H1 (cell line): ENCODE measurements around the gene ATP4A. TPM values are rescaled to one million over a fixed set of nuclear protein-coding genes. Genes with fewer than 3 reads are reported as not detected.
"Not testable (repeated sequence)": the region's sequence is repeated elsewhere in the genome, so short reads cannot be mapped to it uniquely, and the experiment has no call there.

ENCODE experiments used
- CTCF ChIA-PET: fragments of 300-600 bp; sonication (Branson Sonifier 250); formaldehyde crosslinking; loops from one replicate; lab custom pipeline; 2021; ENCODE audit not compliant: partially characterized antibody; lab: Charles Lee
- POLR2A ChIA-PET: fragments of 300-600 bp; sonication (Branson Sonifier 250); formaldehyde crosslinking; loops from one replicate; lab custom pipeline; 2021; ENCODE audit warnings: inconsistent platforms; ENCODE audit not compliant: partially characterized antibody; lab: Charles Lee
- DNase-seq, 2 experiments: peaks; one replicate each; pipeline versions ENCODE4 v3.0.0 to v3.0.0-alpha.2; 2010 to 2022; ENCODE audit warnings: low spot score in 2 of 2, low read depth in 1 of 2, mixed read lengths in 1 of 2
- FAIRE-seq: peaks from 2 replicates; lab custom pipeline; 2011; peaks lifted over from hg19 to GRCh38; lab: Jason Lieb, UNC
- H2AFZ ChIP-seq: 2 replicates; pipeline ENCODE4 v1.8.1; 2012; ENCODE audit warnings: low read length, inconsistent platforms
- H2AK5ac ChIP-seq: 2 replicates; pipeline ENCODE4 v1.6.1; 2013; ENCODE audit warnings: low read depth, low read length
- H2BK120ac ChIP-seq: replicated peaks from 2 replicates; pipeline ENCODE3; 2013; ENCODE audit warnings: low read depth, low read length, inconsistent platforms
- H2BK12ac ChIP-seq: 2 replicates; pipeline ENCODE4 v1.6.1; 2013; ENCODE audit warnings: low read depth, low read length
- H2BK15ac ChIP-seq: 2 replicates; pipeline ENCODE4 v1.6.1; 2013; ENCODE audit warnings: low read length
- H2BK20ac ChIP-seq: 2 replicates; pipeline ENCODE4 v1.6.1; 2013; ENCODE audit warnings: low read length
- H2BK5ac ChIP-seq: 2 replicates; pipeline ENCODE4 v1.6.1; 2013; ENCODE audit warnings: low read depth, low read length
- H3K14ac ChIP-seq: 2 replicates; pipeline ENCODE4 v1.6.1; 2013; ENCODE audit warnings: inconsistent platforms; ENCODE audit not compliant: insufficient read length
- H3K18ac ChIP-seq: 2 replicates; pipeline ENCODE4 v1.6.1; 2013; ENCODE audit warnings: low read length; ENCODE audit errors: extremely low read depth
- H3K23ac ChIP-seq: 2 replicates; pipeline ENCODE4 v1.6.1; 2013; ENCODE audit warnings: inconsistent platforms; ENCODE audit not compliant: insufficient read length
- H3K23me2 ChIP-seq: 2 replicates; pipeline ENCODE4 v1.6.1; 2013; ENCODE audit warnings: low read depth, low read length
- H3K27ac ChIP-seq: 2 replicates; pipeline ENCODE4 v1.6.1; 2011; ENCODE audit warnings: low read depth, low read length, inconsistent platforms
- H3K27me3 ChIP-seq, 4 experiments: replicated peaks in 1 of 4; 1 replicate in 1 of 4; 2 replicates in 3 of 4; pipeline versions ENCODE4 v1.6.1 to v1.8.1; 2011 to 2013; ENCODE audit warnings: low read length in 3 of 4, mild to moderate bottlenecking in 3 of 4, inconsistent platforms in 2 of 4, mixed read lengths in 2 of 4, moderate library complexity in 1 of 4; ENCODE audit not compliant: control insufficient read depth in 3 of 4, insufficient read depth in 3 of 4; ENCODE audit errors: extremely low read depth in 1 of 4
- H3K36me3 ChIP-seq, 4 experiments: 2 replicates each; pipeline versions ENCODE4 v1.6.1 to v1.8.1; 2011 to 2013; ENCODE audit warnings: mild to moderate bottlenecking in 4 of 4, low read length in 3 of 4, moderate library complexity in 2 of 4, control low read depth in 1 of 4, inconsistent platforms in 1 of 4; ENCODE audit not compliant: insufficient read depth in 4 of 4, control insufficient read depth in 2 of 4
- H3K4ac ChIP-seq: replicated peaks from 2 replicates; pipeline ENCODE3; 2013; ENCODE audit warnings: low read length, low read depth, mixed read lengths, inconsistent platforms; ENCODE audit not compliant: insufficient read length
- H3K4me1 ChIP-seq, 4 experiments: replicated peaks in 1 of 4; 1 replicate in 1 of 4; 2 replicates in 3 of 4; pipeline versions ENCODE4 v1.6.1 to v1.8.1; 2011 to 2013; ENCODE audit warnings: low read length in 3 of 4, inconsistent platforms in 2 of 4, mixed read lengths in 1 of 4; ENCODE audit not compliant: insufficient read depth in 4 of 4, control insufficient read depth in 3 of 4
- H3K4me2 ChIP-seq, 2 experiments: 2 replicates each; pipeline versions ENCODE4 v1.6.1 to v1.8.1; 2011 to 2013; ENCODE audit warnings: low read depth in 2 of 2, low read length in 2 of 2, control low read depth in 1 of 2, inconsistent platforms in 1 of 2, mild to moderate bottlenecking in 1 of 2; ENCODE audit not compliant: insufficient read depth in 1 of 2
- H3K4me3 ChIP-seq, 4 experiments: fragments of 200-600, 300-600 bp in 1 of 4; sonication (generic), shearing (Covaris generic), sonication (Bioruptor Twin) in 1 of 4; 2 replicates each; pipeline versions ENCODE4 v1.5.1 to v1.8.1; 2011 to 2016; ENCODE audit warnings: low read length in 4 of 4, low read depth in 3 of 4, control low read depth in 2 of 4, inconsistent platforms in 2 of 4, mild to moderate bottlenecking in 2 of 4, mixed read lengths in 1 of 4, moderate library complexity in 1 of 4; ENCODE audit not compliant: insufficient read depth in 2 of 4; ENCODE audit errors: extremely low read depth in 1 of 4
- H3K56ac ChIP-seq: replicated peaks from 2 replicates; pipeline ENCODE3; 2013; ENCODE audit warnings: low read depth, mild to moderate bottlenecking, mixed read lengths, low read length, inconsistent platforms; ENCODE audit not compliant: insufficient read length
- H3K79me1 ChIP-seq: 2 replicates; pipeline ENCODE4 v1.6.1; 2013; ENCODE audit warnings: low read depth, low read length, control low read depth
- H3K79me2 ChIP-seq, 2 experiments: 2 replicates each; pipeline versions ENCODE4 v1.6.1 to v1.8.1; 2012 to 2013; ENCODE audit warnings: low read length in 2 of 2, mild to moderate bottlenecking in 2 of 2, inconsistent platforms in 1 of 2; ENCODE audit not compliant: insufficient read depth in 2 of 2, control insufficient read depth in 1 of 2
- H3K9ac ChIP-seq, 4 experiments: replicated peaks in 1 of 4; 1 replicate in 1 of 4; 2 replicates in 3 of 4; pipeline versions ENCODE4 v1.6.1 to v1.8.1; 2011 to 2013; ENCODE audit warnings: low read depth in 3 of 4, low read length in 3 of 4, control low read depth in 2 of 4, mild to moderate bottlenecking in 2 of 4, moderate library complexity in 2 of 4, inconsistent platforms in 1 of 4; ENCODE audit errors: extremely low read depth in 1 of 4
- H3K9me3 ChIP-seq, 2 experiments: 2 replicates each; pipeline versions ENCODE4 v1.6.1 to v1.8.1; 2012 to 2013; ENCODE audit warnings: mild to moderate bottlenecking in 2 of 2, moderate library complexity in 2 of 2, control low read depth in 1 of 2, inconsistent platforms in 1 of 2, low read depth in 1 of 2, low read length in 1 of 2, mixed read lengths in 1 of 2; ENCODE audit not compliant: insufficient read depth in 2 of 2
- H4K20me1 ChIP-seq, 2 experiments: replicated peaks in 1 of 2; 2 replicates each; pipeline versions ENCODE3 to v1.8.1; 2011 to 2013; ENCODE audit warnings: inconsistent platforms in 2 of 2, low read length in 2 of 2, mild to moderate bottlenecking in 1 of 2; ENCODE audit not compliant: insufficient read depth in 2 of 2, control insufficient read depth in 1 of 2
- H4K5ac ChIP-seq: 2 replicates; pipeline ENCODE4 v1.6.1; 2013; ENCODE audit warnings: low read length, low read depth, mixed read lengths, inconsistent platforms; ENCODE audit not compliant: insufficient read length
- H4K8ac ChIP-seq: 2 replicates; pipeline ENCODE4 v1.8.0; 2013; ENCODE audit warnings: mild to moderate bottlenecking, moderate library complexity, low read length, inconsistent platforms; ENCODE audit not compliant: insufficient read depth; ENCODE audit errors: extremely low read depth
- H4K91ac ChIP-seq: replicated peaks from 2 replicates; pipeline ENCODE3; 2013; ENCODE audit warnings: low read length, mixed read lengths, inconsistent platforms; ENCODE audit not compliant: insufficient read length
- WGBS, 2 experiments: shearing (Covaris generic) in 1 of 2; methylation state at CpG; one replicate each; pipeline versions ENCODE4 v1.1.6 to v1.1.7; 2013 to 2015; ENCODE audit warnings: low lambda C conversion rate in 2 of 2, mixed read lengths in 2 of 2, inconsistent platforms in 1 of 2, low coverage in 1 of 2, missing lambda C conversion rate in 1 of 2; ENCODE audit not compliant: insufficient replicate concordance in 2 of 2, insufficient coverage in 1 of 2, insufficient read length in 1 of 2; ENCODE audit errors: extremely low coverage in 1 of 2, missing lambda C conversion rate in 1 of 2; 5-methylcytosine and 5-hydroxymethylcytosine counted together
- polyA plus RNA-seq, 7 experiments: library from polyadenylated mRNA; depleted of rRNA in 3 of 7; stranded (reverse) in 5 of 7; unstranded in 2 of 7; fragments of >200 nt in 5 of 7; fragments of 200-250 nt in 2 of 7; gene quantifications; 1 replicate in 5 of 7; 2 replicates in 1 of 7; 4 replicates in 1 of 7; pipeline versions ENCODE4 v1.2.1 to v1.2.3, GENCODE V29; 2011 to 2013; ENCODE audit warnings: missing spikeins in 2 of 7, mixed read lengths in 2 of 7
- total RNA-seq: library from RNA; stranded (reverse); fragmentation: NEBNext Ultra II Directional; extraction: Animal tissue kit (Norgen Biotek cat#: 25700); gene quantifications from 2 replicates; pipeline ENCODE4 v1.2.1, GENCODE V29; 2021

ATP4A gene
- total and polyA plus RNA-seq, 2 of the 8 experiments (the other 6 are each of a cell fraction or from before 2014, with no cell fraction given), result 0.50 to 1.2 TPM

- not testable (repeated sequence) for H3K23ac ChIP-seq, H4K91ac ChIP-seq, H3K9ac ChIP-seq, H3K36me3 ChIP-seq, H2BK12ac ChIP-seq, H3K4ac ChIP-seq, H4K8ac ChIP-seq, H2BK15ac ChIP-seq, H3K14ac ChIP-seq, H3K56ac ChIP-seq, H3K4me3 ChIP-seq, H3K23me2 ChIP-seq, H3K9me3 ChIP-seq, H3K27me3 ChIP-seq, H4K20me1 ChIP-seq, H3K4me1 ChIP-seq, H2AFZ ChIP-seq, H3K4me2 ChIP-seq, H2AK5ac ChIP-seq, H2BK20ac ChIP-seq, DNase-seq, H3K27ac ChIP-seq, FAIRE-seq, H3K79me1 ChIP-seq, H2BK5ac ChIP-seq, H2BK120ac ChIP-seq, H3K18ac ChIP-seq, H3K79me2 ChIP-seq, H4K5ac ChIP-seq
- 70% methylated on average over 3 of the region's 3 CpGs; no CpG with 5 or more reads in 1 of the 2 experiments for WGBS, 2 experiments
- POLR2A ChIA-PET, result interaction anchor here (1.5 kb wide), 1 partner anchor 11 kb away, joined by 6 read pairs; no protein-coding TSS in a partner anchor
- CTCF ChIA-PET, result interaction anchor here (1.3 to 10.2 kb wide), 3 partner anchors 11 to 98 kb away, joined by 4 to 90 read pairs (median 4); no protein-coding TSS in a partner anchor
Measured at GRCh38 chr19:35595026-35595425, 31.6 kb upstream of the ATP4A start.
